Smooth muscle cell (in vitro differentiated cells): ENCODE data around the gene CRIP3. TPM values are rescaled to one million over a fixed set of nuclear protein-coding genes. Genes with fewer than 3 reads are reported as not detected.
"Not testable (repeated sequence)": the region's sequence is repeated elsewhere in the genome, so short reads cannot be mapped to it uniquely, and the experiment has no call there.

Source experiments
- DNase-seq: peaks from one replicate; lab custom pipeline; 2025; ENCODE audit not compliant: unreplicated experiment; lab: John Stamatoyannopoulos, UW
- H2AFZ ChIP-seq: fragments of 200-600 bp; sonication (generic); 2 replicates; pipeline ENCODE4 v1.6.0; 2016; ENCODE audit warnings: antibody characterized with exemption, low read depth, mild to moderate bottlenecking
- H3F3A ChIP-seq: fragments of 200-600 bp; sonication (generic); 2 replicates; pipeline ENCODE4 v1.6.0; 2017; ENCODE audit warnings: antibody characterized with exemption, low read depth
- H3K27ac ChIP-seq: fragments of 200-600 bp; sonication (generic); 2 replicates; pipeline ENCODE4 v1.5.1; 2016; ENCODE audit warnings: low read depth, mild to moderate bottlenecking
- H3K27me3 ChIP-seq: fragments of 200-600 bp; sonication (generic); 2 replicates; pipeline ENCODE4 v1.6.1; 2016; ENCODE audit warnings: low read depth, mild to moderate bottlenecking
- H3K36me3 ChIP-seq: fragments of 200-600 bp; sonication (generic); 2 replicates; pipeline ENCODE4 v1.5.1; 2016; ENCODE audit warnings: low read depth
- H3K4me1 ChIP-seq: fragments of 200-600 bp; sonication (generic); 2 replicates; pipeline ENCODE4 v1.5.1; 2016; ENCODE audit warnings: low read depth
- H3K4me2 ChIP-seq: fragments of 200-600 bp; sonication (generic); 2 replicates; pipeline ENCODE4 v1.6.0; 2016; ENCODE audit warnings: mild to moderate bottlenecking
- H3K4me3 ChIP-seq: fragments of 200-600 bp; sonication (generic); 2 replicates; pipeline ENCODE4 v1.5.1; 2016; ENCODE audit warnings: mild to moderate bottlenecking
- H3K79me2 ChIP-seq: fragments of 200-600 bp; sonication (generic); 2 replicates; pipeline ENCODE4 v1.6.0; 2016; ENCODE audit warnings: low read depth, mild to moderate bottlenecking
- H3K9ac ChIP-seq: fragments of 200-600 bp; sonication (generic); 2 replicates; pipeline ENCODE4 v1.6.0; 2016; ENCODE audit warnings: low read depth
- H3K9me3 ChIP-seq: fragments of 200-600 bp; sonication (generic); replicated peaks from 2 replicates; pipeline ENCODE4 v1.5.1; 2016; ENCODE audit warnings: low read depth
- H4K20me1 ChIP-seq: fragments of 200-600 bp; sonication (generic); 2 replicates; pipeline ENCODE4 v1.6.0; 2016; ENCODE audit warnings: low read depth
- WGBS: methylation state at CpG from one replicate; pipeline ENCODE4 v1.1.7; 2016; ENCODE audit warnings: low lambda C conversion rate; 5-methylcytosine and 5-hydroxymethylcytosine counted together
- polyA plus RNA-seq: library from polyadenylated mRNA; unstranded; fragments of >200 nt; fragmentation: Nextera tagmentation; extraction: Ambion mirVana; gene quantifications from 2 replicates; pipeline ENCODE4 v1.2.1, GENCODE V29; 2016
- total RNA-seq: library from RNA; depleted of rRNA; stranded (reverse); fragments of >200 nt; gene quantifications from 2 replicates; pipeline ENCODE4 v1.2.3, GENCODE V29; 2014
- TF ChIP-seq, protein P1 (sequence below): fragments of 200-600 bp; sonication (generic); IDR thresholded peaks from 2 replicates; pipeline ENCODE4 v1.5.1; 2017; ENCODE audit warnings: borderline replicate concordance, mild to moderate bottlenecking, antibody characterized with exemption; ENCODE audit not compliant: insufficient read depth, poor library complexity, severe bottlenecking

The CRIP3 gene
- total and polyA plus RNA-seq, 2 experiments from 2014 or later: not detected

DNA sequence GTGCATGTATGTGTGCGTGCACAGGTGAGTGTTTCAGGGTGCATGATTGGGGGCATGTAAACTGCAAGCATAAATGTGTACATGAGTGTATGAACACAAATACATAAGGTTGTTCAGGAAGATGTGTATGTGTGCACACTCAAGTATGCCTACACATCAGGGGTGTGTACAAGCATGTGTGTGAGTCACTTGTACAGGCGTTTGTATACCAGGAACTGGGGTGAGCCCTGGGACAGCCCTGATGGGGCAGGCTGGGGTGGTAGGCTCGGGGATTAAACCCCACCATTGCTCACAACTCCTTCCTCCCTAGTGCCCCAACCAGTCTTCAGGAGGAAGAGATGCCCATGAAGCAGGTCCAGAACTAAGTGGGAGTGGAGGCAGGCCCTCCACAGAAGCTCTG lies 4.3 kb downstream of the CRIP3 start:
- Histone ChIP-seq H3K4me1 (peaks cover 5% of the 10 kb centered on the region), H3K4me3 (no peak overlapping the region), H3K36me3 (no peaks in the 10 kb centered on the region), H2AFZ (no peak overlapping the region), H3K9me3 (no peaks in the 10 kb centered on the region), H3K27ac (no peak overlapping the region), H3K27me3 (peaks cover 11% of the 10 kb centered on the region), H3K79me2 (no peaks in the 10 kb centered on the region), H3K9ac (no peak overlapping the region), H4K20me1 (no peaks in the 10 kb centered on the region), H3K4me2 (no peak overlapping the region), H3F3A (no peaks in the 10 kb centered on the region)
- DNase-seq: no peak
- 94% methylated on average over 3 of the region's 3 CpGs for WGBS
- TF ChIP-seq, protein P1, sequence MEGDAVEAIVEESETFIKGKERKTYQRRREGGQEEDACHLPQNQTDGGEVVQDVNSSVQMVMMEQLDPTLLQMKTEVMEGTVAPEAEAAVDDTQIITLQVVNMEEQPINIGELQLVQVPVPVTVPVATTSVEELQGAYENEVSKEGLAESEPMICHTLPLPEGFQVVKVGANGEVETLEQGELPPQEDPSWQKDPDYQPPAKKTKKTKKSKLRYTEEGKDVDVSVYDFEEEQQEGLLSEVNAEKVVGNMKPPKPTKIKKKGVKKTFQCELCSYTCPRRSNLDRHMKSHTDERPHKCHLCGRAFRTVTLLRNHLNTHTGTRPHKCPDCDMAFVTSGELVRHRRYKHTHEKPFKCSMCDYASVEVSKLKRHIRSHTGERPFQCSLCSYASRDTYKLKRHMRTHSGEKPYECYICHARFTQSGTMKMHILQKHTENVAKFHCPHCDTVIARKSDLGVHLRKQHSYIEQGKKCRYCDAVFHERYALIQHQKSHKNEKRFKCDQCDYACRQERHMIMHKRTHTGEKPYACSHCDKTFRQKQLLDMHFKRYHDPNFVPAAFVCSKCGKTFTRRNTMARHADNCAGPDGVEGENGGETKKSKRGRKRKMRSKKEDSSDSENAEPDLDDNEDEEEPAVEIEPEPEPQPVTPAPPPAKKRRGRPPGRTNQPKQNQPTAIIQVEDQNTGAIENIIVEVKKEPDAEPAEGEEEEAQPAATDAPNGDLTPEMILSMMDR: no peak

DNA sequence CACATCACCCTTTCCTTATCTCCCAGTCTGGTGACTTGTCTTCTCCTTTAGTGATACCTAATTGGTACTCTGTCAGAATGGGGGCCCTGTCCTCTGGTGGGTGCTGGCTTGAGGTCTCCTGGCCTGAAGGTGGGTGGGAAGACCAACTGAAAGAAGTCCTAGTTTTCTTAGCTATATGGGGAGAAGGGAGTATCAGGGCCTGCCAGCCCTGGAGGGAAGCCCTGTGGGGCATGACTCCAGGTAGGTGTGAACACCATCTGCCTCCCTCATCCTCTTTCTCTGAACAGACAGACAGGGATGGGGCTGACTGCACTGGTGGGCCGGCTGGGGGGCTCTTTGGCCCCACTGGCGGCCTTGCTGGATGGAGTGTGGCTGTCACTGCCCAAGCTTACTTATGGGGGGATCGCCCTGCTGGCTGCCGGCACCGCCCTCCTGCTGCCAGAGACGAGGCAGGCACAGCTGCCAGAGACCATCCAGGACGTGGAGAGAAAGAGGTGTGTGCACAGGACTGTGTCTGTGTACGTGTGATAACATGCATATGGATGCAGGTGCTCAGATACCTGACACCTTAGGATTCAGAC lies 4.8 kb downstream of the CRIP3 start:
- H3K4me2 ChIP-seq: no peak overlapping the region
- H3K4me1 ChIP-seq: peaks cover 5% of the 10 kb centered on the region
- no peaks in the 10 kb centered on the region for H3K36me3 ChIP-seq
- WGBS: 91% methylated on average over 8 of the region's 8 CpGs
- TF ChIP-seq, protein P1: no peak
- H3K79me2 ChIP-seq: no peaks in the 10 kb centered on the region
- H2AFZ ChIP-seq: no peak overlapping the region
- no peak for DNase-seq
- H3K27me3 ChIP-seq: peaks cover 6% of the 10 kb centered on the region
- H3F3A ChIP-seq: no peaks in the 10 kb centered on the region
- H3K9me3 ChIP-seq: no peaks in the 10 kb centered on the region
- H3K27ac ChIP-seq: no peak overlapping the region
- no peaks in the 10 kb centered on the region for H4K20me1 ChIP-seq
- no peak overlapping the region for H3K4me3 ChIP-seq
- H3K9ac ChIP-seq: no peak overlapping the region

DNA sequence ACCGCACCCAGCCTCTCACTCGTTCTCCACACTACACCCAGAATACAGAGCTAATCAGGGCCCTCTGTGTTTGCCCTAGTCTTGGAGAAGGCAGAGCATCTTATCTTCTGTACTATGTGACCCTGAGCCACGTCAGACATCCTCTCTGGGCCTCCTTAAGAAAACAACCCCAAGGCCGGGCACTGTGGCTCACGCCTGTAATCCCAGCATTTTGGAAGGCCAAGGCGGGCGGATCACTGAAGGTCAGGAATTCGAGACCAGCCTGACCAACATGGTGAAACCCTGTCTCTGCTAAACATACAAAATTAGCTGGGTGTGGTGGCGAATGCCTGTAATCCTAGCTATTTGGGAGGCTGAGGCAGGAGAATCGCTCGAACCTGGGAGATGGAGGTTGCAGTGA lies 5.6 kb downstream of the CRIP3 start:
- DNase-seq, H3K36me3 ChIP-seq, H3K9me3 ChIP-seq, H3F3A ChIP-seq, H3K4me2 ChIP-seq, H3K27ac ChIP-seq, H3K4me3 ChIP-seq, H3K79me2 ChIP-seq, H3K27me3 ChIP-seq, H3K9ac ChIP-seq, H2AFZ ChIP-seq, H3K4me1 ChIP-seq, H4K20me1 ChIP-seq: not testable (repeated sequence)
- 84% methylated on average over 11 of the region's 11 CpGs for WGBS

DNA sequence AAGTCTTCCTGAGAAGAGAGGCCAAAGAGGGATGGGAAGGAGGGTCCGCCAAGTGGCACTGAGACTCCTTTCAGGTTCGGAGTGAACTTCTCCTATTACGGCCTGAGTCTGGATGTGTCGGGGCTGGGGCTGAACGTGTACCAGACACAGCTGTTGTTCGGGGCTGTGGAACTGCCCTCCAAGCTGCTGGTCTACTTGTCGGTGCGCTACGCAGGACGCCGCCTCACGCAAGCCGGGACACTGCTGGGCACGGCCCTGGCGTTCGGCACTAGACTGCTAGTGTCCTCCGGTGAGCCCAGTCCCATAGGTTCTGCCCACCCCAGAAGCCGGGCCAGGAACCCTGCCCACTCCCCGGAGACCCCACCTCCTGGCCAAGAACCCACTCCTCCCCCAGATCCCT lies 6.5 kb downstream of the CRIP3 start:
- no peak overlapping the region for H2AFZ ChIP-seq
- H3F3A ChIP-seq: no peaks in the 10 kb centered on the region
- TF ChIP-seq, protein P1: no peak
- H3K4me3 ChIP-seq: no peak overlapping the region
- H3K9ac ChIP-seq: no peak overlapping the region
- no peaks in the 10 kb centered on the region for H3K79me2 ChIP-seq
- no peaks in the 10 kb centered on the region for H4K20me1 ChIP-seq
- H3K4me1 ChIP-seq: peaks cover 3% of the 10 kb centered on the region
- 90% methylated on average over 17 of the region's 19 CpGs for WGBS
- H3K27me3 ChIP-seq: no peaks in the 10 kb centered on the region
- H3K27ac ChIP-seq: no peak overlapping the region
- no peak overlapping the region for H3K4me2 ChIP-seq
- no peak for DNase-seq
- no peaks in the 10 kb centered on the region for H3K9me3 ChIP-seq
- H3K36me3 ChIP-seq: no peaks in the 10 kb centered on the region
